HG02852 (cell line): ENCODE data around the gene HPRT1.
"Not testable (repeated sequence)": the region's sequence is repeated elsewhere in the genome, so short reads cannot be mapped to it uniquely, and the experiment has no call there.

Source experiments
- ATAC-seq: cut with Tn5 transposase; IDR thresholded peaks from one replicate; pipeline ENCODE4 v1.9.1; 2021; ENCODE audit warnings: mild to moderate bottlenecking, moderate library complexity; ENCODE audit not compliant: unreplicated experiment

Gene HPRT1

DNA sequence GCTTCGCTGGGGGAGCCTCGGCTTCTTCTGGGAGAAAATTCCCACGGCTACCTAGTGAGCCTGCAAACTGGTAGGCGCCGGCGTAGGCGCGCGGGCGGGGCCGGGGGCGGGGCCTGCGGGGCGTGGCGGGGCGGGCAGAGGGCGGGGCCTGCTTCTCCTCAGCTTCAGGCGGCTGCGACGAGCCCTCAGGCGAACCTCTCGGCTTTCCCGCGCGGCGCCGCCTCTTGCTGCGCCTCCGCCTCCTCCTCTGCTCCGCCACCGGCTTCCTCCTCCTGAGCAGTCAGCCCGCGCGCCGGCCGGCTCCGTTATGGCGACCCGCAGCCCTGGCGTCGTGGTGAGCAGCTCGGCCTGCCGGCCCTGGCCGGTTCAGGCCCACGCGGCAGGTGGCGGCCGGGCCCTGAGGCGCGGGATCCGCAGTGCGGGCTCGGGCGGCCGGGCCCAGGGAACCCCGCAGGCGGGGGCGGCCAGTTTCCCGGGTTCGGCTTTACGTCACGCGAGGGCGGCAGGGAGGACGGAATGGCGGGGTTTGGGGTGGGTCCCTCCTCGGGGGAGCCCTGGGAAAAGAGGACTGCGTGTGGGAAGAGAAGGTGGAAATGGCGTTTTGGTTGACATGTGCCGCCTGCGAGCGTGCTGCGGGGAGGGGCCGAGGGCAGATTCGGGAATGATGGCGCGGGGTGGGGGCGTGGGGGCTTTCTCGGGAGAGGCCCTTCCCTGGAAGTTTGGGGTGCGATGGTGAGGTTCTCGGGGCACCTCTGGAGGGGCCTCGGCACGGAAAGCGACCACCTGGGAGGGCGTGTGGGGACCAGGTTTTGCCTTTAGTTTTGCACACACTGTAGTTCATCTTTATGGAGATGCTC lies at the start of gene HPRT1:
Gene HPRT1, plus strand, starts transcription at position 161 of the 857 bp plus-strand sequence. Its CDS starts 147 bp downstream, at position 308.
- ATAC-seq, result peak; percentile 92

DNA sequence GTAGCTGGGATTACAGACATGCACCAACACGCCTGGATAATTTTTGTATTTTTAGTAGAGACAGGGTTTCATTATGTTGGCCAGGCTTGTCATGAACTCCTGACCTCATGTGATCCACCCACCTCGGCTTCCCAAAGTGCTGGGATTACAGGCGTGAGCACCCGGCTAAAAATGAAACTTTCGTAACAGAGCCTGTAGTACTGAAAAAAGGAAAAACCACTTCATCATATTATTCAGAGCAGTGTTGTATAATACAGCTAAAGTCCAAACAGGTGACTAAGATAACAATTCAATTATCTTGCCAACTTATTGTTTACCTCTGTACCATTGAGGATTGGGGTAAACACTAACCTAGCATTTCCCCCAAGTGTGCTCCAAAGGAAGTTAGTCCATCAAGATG lies 43.9 kb upstream of the HPRT1 start:
- no peak for ATAC-seq

DNA sequence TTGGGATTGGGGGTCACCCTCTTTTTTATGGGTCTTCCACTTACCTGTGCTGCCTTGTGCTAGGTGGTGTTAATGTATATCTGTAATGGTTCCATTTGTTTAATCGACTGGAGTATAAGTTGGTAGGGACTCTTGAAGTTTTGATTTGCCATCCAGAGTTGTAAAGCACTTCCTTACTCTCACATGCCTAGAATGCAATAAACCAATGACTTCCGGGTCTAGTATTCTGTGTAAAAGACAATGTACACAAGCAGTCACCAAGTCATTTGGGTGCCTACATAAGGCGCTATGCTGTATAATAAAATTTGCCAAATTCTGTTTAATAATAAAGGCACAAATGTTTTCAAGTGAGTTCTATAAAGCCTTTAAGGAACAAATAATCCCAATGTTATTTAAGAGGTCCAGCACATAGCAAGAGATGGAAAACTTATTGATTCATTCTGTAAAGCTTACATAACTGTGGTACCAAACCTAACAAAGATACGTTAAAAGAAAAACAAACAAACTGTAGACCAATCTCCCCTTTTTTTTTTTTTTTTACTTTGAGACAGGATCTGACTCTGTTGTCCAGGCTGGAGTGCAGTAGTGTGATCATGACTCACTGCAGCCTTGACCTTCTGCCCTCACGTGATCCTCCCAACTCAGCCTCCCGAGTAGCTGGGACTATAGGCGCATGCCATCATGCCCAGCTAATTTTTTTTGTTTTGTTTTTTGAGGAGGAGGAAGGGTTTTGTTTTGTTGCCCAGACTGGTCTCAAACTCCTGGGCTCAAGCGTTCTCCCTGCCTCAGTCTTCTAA lies 41.5 kb upstream of the HPRT1 start:
- no peak for ATAC-seq

DNA sequence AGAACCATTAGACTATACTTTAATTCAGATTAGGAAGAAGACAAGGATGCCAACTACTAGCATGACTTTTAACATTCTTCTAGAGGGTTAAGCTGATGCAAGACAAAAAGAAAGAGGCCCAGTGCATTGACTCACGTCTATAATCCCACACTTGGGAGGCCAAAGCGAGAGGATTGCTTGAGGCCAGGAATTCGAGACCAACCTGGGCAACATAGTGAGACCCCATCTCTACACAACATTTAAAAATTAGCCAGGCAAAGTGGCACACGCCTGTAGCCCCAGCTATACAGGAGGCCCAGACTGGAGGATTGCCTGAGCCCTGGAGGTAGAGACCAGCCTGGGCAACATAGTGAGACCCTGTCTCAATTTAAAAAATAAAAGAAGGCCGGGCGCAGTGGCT lies 40.2 kb upstream of the HPRT1 start:
- ATAC-seq, result no peak

DNA sequence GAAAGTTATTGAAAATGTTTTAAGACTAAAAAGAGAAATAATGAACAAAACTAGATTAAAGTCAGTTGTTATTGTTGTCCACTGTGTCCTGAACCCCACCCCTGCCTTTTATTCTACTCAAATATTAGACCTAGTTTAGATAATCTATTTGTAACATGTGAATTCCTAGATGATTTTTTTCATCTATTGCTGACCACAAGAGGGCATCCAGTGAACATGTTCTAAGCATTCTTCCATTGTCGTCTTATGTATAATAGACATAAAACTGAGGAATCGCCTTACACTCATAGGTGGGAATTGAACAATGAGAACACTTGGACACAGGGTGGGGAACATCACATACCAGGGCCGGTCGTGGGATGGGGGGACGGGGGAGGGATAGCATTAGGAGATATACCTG lies 36.4 kb upstream of the HPRT1 start:
- no peak for ATAC-seq

DNA sequence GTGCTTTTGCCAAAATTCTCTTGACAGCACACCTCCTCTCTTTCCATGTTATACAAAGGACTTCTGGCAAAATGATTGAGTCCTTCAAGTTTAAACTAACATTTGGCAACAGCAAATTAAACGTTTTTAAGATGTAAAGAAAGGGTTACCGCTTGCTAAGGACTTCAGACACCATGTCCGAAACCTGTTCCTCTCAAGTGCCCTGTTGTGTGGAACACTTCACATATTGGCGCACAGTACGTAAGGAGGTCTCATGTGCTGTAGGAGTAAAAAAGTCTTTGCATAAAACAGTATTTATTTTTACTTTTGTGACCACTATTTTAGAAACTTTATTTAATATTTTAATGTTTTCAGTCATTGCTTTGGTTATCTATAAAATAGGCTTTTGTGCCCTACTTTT lies 33.7 kb upstream of the HPRT1 start:
- ATAC-seq, result no peak

DNA sequence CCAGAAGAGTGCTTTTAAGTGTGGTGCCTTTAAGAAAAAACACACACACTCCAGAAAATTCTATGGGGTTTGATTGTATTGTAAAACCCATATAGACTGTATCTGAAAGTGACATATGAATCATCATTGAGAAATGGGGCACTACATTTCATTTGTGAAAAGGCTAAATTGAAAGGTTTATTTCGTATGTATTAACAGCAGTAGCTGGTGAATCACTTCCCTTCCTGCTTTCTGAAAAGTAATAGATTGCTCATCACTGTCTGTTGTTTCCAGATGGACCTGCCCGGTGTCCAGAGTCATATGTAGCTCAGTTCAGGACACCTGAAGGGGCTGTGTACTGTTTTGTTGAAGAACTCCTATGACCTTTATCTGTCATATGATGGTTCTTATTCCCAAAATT lies 28.1 kb upstream of the HPRT1 start:
- no peak for ATAC-seq

DNA sequence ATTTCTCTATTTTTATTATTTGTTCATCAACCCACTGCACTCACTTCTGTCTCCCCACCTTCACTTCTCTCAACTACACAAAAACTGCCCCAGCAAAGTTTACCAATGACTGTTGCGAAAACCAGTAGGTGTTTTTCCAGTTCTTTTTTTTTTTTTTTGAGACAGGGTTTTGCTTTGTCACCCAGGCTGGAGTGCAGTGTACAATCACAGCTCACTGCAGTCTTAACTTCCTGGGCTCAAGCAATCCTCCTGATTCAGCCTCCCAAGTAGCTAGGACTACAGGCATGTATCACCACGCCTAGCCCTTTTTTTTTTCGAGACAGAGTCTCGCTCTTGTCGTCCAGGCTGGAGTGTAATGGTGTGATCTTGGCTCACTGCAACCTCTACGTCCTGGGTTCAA lies 24.1 kb upstream of the HPRT1 start:
- no peak for ATAC-seq

GRCh38 chrX:134443020-134443419 lies 16.9 kb upstream of the HPRT1 start:
- peak; percentile 50 for ATAC-seq

GRCh38 chrX:134443461-134443860 lies 16.5 kb upstream of the HPRT1 start:
- ATAC-seq, result peak; percentile 9

- no peak for ATAC-seq
Observed at GRCh38 chrX:134444681-134445080, 15.3 kb upstream of the HPRT1 start.

- ATAC-seq, result no peak
Observed at GRCh38 chrX:134452596-134452995, 7.4 kb upstream of the HPRT1 start.

DNA sequence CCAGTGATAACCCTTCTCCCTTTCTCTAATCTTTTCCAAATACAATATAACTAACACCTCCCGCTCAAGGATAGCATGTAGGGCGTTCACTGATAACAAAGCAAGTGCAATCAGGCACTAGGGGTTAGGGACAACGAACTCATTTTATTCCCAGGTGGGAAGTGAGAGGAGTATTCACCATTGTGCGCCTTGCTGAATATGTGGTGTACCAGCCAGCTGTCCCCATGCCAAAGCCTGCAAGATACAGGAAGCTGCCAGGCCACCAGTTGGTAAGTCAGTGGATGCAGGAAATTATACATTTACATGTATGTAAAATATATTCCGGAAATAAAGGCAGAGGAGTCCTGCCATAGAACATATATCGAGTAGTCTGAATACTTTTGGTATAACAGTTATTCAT lies 6.3 kb upstream of the HPRT1 start:
- no peak for ATAC-seq

DNA sequence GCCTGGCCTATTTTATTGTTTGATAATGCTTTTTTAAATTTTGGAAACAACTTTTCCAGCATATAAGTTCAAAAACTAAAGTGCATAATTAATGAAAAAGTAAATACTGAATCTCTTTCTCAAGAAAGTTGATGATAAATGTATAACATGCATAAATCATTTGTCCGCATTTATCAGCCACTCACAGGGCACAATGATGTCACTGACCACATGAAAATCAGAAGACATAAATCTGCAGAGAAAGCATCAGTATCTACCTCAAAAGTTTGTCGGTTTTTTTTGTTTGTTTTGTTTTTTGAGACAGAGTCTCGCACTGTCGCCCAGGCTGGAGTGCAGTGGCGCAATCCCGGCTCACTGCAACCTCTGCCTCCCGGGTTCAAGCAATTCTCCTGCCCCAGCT lies 5.5 kb upstream of the HPRT1 start:
- no peak for ATAC-seq

DNA sequence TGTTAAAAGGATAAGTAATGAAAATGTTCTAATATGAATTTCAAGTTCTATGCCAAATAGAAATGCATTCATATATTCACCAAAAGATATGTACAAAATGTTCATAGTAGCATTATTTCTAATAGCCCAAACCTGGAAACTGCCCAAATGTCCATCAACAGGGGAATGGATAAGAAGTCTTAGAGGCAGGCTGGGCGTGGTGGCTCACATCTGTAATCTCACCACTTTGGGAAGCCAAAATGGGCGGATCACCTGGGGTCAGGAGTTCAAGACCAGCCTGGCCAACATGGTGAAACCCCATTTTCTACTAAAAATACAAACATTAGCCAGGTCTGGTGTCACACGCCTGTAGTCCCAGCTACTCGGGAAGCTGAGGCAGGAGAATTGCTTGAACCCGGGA lies 2.3 kb upstream of the HPRT1 start:
- no peak for ATAC-seq

DNA sequence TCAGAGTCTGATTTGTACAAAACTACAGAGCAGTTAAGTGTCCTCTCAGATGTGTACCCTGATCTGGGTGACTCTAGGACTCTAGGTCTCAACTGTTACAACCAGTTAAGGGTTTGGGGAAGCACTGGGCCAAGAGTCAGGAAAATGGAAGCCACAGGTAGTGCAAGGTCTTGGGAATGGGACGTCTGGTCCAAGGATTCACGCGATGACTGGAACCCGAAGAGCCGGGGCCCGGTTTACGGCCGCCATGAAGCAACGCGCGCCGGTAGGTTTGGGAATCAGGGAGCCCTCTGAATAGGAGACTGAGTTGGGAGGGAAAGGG lies 321 bp upstream of the HPRT1 start:
- ATAC-seq, result peak; percentile 17

DNA sequence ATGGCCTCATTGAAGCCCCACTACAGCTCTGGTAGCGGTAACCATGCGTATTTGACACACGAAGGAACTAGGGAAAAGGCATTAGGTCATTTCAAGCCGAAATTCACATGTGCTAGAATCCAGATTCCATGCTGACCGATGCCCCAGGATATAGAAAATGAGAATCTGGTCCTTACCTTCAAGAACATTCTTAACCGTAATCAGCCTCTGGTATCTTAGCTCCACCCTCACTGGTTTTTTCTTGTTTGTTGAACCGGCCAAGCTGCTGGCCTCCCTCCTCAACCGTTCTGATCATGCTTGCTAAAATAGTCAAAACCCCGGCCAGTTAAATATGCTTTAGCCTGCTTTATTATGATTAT lies 876 bp downstream of the HPRT1 start:
- ATAC-seq, result peak; percentile 4

GRCh38 chrX:134461437-134461836 lies 1.5 kb downstream of the HPRT1 start:
- no peak for ATAC-seq

DNA sequence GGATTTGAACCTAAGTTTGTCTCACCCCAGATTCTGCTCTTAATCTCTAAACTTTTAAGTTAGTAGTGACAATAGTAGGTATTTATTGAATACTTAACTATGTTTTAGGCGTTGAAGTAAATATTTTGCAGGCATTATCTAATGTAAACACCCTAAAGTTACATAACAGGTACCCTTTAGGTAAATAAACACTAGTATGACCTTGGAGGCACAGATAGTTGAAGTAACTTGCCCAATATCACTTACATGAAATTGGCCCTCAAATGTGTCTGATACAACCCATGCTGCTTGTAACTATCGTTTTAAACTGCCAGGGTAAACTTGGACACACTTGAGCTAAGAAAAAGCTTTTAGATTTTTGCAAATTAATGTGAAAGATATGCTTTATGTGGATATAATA lies 3.0 kb downstream of the HPRT1 start:
- no peak for ATAC-seq

DNA sequence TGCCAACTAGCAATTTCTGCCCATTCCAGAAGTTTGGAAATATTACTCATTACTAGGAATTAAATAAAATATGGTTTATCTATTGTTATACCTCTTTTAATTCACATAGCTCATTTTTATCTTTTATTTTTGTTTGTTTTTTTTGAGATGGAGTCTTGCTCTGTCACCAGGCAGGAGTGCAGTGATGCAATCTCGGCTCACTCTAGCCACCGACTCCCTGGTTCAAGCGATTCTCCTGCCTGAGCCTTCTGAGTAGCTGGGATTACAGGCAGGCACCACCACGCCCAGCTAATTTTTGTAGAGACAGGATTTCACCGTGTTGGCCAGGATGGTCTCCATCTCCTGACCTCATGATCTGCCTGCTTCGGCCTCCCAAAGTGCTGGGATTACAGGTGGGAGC lies 4.5 kb downstream of the HPRT1 start:
- ATAC-seq, result not testable (repeated sequence)

DNA sequence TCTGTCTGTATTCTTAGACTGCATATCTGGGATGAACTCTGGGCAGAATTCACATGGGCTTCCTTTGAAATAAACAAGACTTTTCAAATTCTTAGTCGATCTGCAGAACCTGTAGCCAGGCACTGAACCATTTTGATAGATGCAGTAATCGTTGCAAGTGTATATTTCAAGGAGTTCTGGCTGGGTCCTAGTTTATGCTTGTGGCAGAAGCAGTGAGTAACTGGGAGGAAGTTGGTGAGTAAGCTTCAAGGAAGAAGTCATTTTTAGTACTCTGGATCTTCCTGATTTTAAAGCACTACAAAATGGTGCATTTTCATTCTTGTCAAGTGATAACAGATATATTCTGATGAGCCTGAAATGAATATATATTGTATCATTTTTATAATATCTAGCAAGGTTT lies 9.5 kb downstream of the HPRT1 start:
- no peak for ATAC-seq

DNA sequence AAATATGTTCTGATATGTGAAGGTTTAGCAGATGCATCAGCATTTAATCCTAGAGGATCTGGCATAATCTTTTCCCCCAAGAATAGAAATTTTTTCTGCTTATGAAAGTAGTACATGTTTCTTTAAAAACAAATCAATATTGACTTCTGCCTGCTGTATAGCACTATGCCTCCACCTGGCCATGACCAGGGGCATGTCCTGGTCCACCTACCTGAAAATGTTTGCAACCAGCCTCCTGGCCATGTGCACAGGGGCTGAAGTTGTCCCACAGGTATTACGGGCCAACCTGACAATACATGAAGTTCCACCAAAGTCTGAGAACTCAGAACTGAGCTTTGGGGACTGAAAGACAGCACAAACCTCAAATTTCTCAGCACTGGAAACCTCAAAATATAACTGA lies 10.0 kb downstream of the HPRT1 start:
- ATAC-seq, result no peak
